Right lobe of liver (tissue), 6 donors: ENCODE measurements around the gene CCDC172. TPM values are rescaled to one million over a fixed set of nuclear protein-coding genes. Genes with fewer than 3 reads are reported as not detected.

Experiments
- ATAC-seq, 4 donors: fragments of 200-7000 bp; cut with Tn5 transposase; one replicate each; pipeline ENCODE4 v1.9.1; 2020; ENCODE audit warnings: mild to moderate bottlenecking in 4 of 4, moderate library complexity in 4 of 4
- DNase-seq, 3 donors: peaks; one replicate each; pipeline ENCODE4 v3.0.0-alpha.2; 2020
- H3K27ac ChIP-seq, 3 donors: fragments of 200-600 bp; one replicate each; pipeline ENCODE4 v1.8.0; 2022
- H3K27me3 ChIP-seq, 2 donors: fragments of 200-600 bp; one replicate each; pipeline ENCODE4 v1.8.0; 2022
- H3K36me3 ChIP-seq, 4 donors: fragments of 200-600 bp; sonication (generic) in 1 of 4; one replicate each; pipeline versions ENCODE4 v1.5.1 to v1.8.0; 2017 to 2022; ENCODE audit warnings: control low read depth in 1 of 4
- H3K4me1 ChIP-seq, 4 donors: fragments of 200-600 bp; sonication (generic) in 1 of 4; one replicate each; pipeline versions ENCODE4 v1.5.1 to v1.8.0; 2017 to 2022; ENCODE audit warnings: control low read depth in 1 of 4
- H3K4me3 ChIP-seq, 3 donors: fragments of 200-600 bp; one replicate each; pipeline ENCODE4 v1.8.0; 2022
- H3K9me3 ChIP-seq, 4 donors: fragments of 200-600 bp; sonication (generic) in 1 of 4; one replicate each; pipeline versions ENCODE4 v1.5.1 to v1.8.0; 2017 to 2022; ENCODE audit warnings: control low read depth in 1 of 4
- POLR2A ChIP-seq: fragments of 450-650 bp; IDR thresholded peaks from one replicate; pipeline ENCODE4 v1.6.1; 2017; ENCODE audit warnings: antibody characterized with exemption, mild to moderate bottlenecking
- WGBS: methylation state at CpG from one replicate; pipeline ENCODE4 v1.1.6; 2018; ENCODE audit warnings: low coverage, low lambda C conversion rate; ENCODE audit not compliant: insufficient coverage; ENCODE audit errors: missing lambda C conversion rate; 5-methylcytosine and 5-hydroxymethylcytosine counted together
- intact Hi-C, 2 donors: fragments of 100-400 bp; cut with DNase I; formaldehyde crosslinking; loops; one replicate each; pipeline versions ENCODE4 v1.11.2 to v1.14.1; 2022
- long read RNA-seq: library from polyadenylated mRNA; unstranded; transcript quantifications from one replicate; pipeline ENCODE4 v2.0.0, GENCODE V29; 2019
- total RNA-seq, 6 experiments: library from RNA; depleted of rRNA in 2 of 6; stranded (reverse); fragments of >200 nt in 2 of 6; fragmentation: NEBNext Ultra II Directional in 3 of 6; extraction: Animal tissue kit (Norgen Biotek cat#: 25700) in 3 of 6; gene quantifications; one replicate each; pipeline versions ENCODE4 v1.1.0 to v1.2.4, GENCODE V29; 2016 to 2023
- TF ChIP-seq, protein P1 (sequence below), 4 donors: fragments of 200-600 bp in 3 of 4; fragments of 450-650 bp in 1 of 4; IDR thresholded peaks; one replicate each; pipeline versions ENCODE4 v1.5.1 to v1.8.0; 2016 to 2022; ENCODE audit warnings: antibody characterized with exemption in 4 of 4, mild to moderate bottlenecking in 2 of 4
- donor health status: DM: no; HTN: yes; CAD: no.
- donor health status: DM: no; HTN: no; CAD: no.
- donor health status: DM: no; HTN: no; CAD: no.
- donor health status: DM: no; HTN: yes; CAD: no.
- donor health status: DM: no; HTN: yes; CAD: no.

The CCDC172 gene, protein sequence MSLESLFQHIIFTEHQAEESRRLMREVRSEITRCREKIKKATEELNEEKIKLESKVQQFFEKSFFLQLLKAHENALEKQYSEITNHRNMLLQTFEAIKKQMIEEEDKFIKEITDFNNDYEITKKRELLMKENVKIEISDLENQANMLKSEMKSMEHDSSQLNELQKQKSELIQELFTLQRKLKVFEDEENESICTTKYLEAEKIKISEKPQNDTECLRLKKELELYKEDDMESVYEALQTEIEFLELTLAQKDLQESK
- not detected for total RNA-seq
- long read RNA-seq: 0 reads

DNA sequence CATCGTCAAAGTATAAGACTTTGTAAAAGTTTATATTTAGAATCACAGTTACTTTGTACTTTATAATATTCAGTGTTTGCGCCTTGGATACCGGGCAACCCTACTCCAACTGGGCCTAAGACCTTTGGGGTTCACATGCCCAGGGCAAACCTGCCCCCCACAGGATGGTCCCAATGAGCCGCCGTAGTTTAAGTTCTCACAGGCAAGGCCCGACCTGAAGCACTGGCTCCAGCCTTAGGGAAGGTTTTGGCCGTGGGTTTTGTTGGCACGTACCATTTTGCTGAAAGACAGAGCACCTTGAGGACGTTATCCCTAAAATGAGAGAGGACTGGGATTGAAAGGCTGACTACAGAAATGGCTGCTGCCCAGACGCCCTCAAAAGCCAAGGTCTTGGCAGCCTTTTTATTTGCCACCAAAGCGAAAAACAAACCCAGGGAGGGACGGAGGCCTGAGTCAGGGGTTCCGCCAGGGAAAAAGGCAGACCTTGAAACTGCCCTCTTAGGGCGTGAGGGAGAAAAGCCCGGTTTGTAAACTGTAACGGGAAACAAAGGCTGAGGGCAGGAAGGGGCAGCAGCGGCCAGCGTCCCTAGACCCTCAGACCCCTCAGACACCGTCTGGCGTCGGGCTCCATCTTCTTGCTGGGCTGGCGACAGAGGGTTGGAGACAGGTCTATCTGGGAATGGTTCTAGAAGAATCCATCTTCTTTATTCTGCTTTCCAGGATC lies at the start of gene CCDC172:
TSS of gene CCDC172 (plus strand) at position 222 of the 724 bp plus-strand sequence. CDS start 564 bp downstream, outside the sequence.
- Histone ChIP-seq H3K27me3 (peaks cover 0 to 4% of the 10 kb centered on the region in 2 donors), H3K27ac (no peak within 1 kb of the TSS), H3K36me3 (no peaks in the 10 kb centered on the region), H3K4me3 (no peak within 1 kb of the TSS), H3K9me3 (no peaks in the 10 kb centered on the region), H3K4me1 (no peaks in the 10 kb centered on the region)
- 42% methylated on average over 14 of the region's 22 CpGs for WGBS
- TF ChIP-seq, protein P1, sequence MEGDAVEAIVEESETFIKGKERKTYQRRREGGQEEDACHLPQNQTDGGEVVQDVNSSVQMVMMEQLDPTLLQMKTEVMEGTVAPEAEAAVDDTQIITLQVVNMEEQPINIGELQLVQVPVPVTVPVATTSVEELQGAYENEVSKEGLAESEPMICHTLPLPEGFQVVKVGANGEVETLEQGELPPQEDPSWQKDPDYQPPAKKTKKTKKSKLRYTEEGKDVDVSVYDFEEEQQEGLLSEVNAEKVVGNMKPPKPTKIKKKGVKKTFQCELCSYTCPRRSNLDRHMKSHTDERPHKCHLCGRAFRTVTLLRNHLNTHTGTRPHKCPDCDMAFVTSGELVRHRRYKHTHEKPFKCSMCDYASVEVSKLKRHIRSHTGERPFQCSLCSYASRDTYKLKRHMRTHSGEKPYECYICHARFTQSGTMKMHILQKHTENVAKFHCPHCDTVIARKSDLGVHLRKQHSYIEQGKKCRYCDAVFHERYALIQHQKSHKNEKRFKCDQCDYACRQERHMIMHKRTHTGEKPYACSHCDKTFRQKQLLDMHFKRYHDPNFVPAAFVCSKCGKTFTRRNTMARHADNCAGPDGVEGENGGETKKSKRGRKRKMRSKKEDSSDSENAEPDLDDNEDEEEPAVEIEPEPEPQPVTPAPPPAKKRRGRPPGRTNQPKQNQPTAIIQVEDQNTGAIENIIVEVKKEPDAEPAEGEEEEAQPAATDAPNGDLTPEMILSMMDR (IDR thresholded peaks at IDR 0.05): no peak
- TF ChIP-seq POLR2A: no peak
- intact Hi-C loops: no loop called here
- ATAC-seq (no peak), DNase-seq (no peak)

DNA sequence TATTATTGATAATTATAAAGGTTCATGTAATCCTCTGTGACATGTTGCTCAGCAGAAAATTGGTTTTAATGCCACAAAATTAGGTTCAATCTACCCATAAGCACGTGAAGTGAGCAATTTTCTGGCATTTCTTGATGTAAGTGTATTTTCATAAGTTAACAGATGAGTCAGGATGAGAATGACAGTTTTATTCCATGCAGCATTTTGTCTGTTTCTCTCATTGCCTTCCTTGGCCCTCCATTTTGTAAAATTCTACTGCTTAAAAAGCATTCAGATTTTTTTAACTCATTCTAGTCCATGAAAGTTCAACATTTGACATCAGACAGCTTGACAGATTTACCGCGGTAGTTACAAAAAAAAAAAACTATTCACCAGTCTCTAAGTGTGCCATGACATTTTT lies 47.3 kb upstream of the CCDC172 start:
- Histone ChIP-seq H3K4me1 (peaks cover 0 to 6% (median 0%) of the 10 kb centered on the region in 4 donors), H3K27ac (no peak overlapping the region), H3K36me3 (no peaks in the 10 kb centered on the region), H3K9me3 (no peaks in the 10 kb centered on the region), H3K4me3 (no peak overlapping the region), H3K27me3 (no peaks in the 10 kb centered on the region)
- TF ChIP-seq, protein P1 (IDR thresholded peaks at IDR 0.05): no peak
- no peak for ATAC-seq
- intact Hi-C loops: no loop called here
- no peak for DNase-seq
- 87% methylated on average over 3 of the region's 3 CpGs for WGBS

DNA sequence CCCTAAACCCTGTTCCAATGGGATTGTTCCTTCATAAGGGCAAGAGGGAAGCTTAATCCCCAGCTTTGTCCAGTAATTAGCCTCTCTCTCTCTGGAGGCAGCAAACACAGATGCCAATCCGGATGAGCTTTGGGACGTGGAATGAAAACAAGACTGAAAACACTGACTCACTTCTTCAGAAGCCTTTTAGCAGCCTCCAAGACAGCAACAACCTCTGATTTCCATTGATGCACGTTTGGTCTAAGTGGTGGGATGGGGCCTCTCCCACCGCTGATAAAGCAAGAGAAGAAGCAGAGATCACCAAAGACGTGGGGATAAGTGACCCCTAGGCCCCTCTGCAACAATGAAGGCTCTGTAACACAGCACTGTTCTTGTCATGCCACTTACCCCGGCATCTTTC lies 45.4 kb upstream of the CCDC172 start:
- no peak for DNase-seq
- TF ChIP-seq, protein P1 (IDR thresholded peaks at IDR 0.05): no peak
- TF ChIP-seq POLR2A: no peak
- 74% methylated on average over 6 of the region's 6 CpGs for WGBS

DNA sequence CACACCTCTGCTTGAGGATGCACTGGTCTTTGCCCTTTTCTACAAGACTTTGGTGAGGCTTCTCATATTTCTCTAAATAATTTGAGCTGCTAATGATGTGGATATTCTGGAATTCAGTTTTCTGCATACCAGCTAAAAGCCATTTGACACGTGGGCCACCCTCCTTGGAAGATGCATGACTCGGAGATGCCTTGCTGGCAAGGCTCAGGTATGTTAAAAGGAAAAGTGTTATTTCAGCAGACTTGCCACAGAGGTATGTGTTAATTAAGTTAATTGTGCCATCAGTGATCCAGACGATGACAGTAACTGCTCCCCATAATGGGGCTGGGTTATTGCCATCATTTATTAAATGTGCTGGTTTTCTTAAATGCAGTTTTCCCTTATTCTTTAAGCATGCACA lies 42.5 kb upstream of the CCDC172 start:
- no peak for TF ChIP-seq POLR2A
- TF ChIP-seq, protein P1 (IDR thresholded peaks at IDR 0.05): no peak
- Histone ChIP-seq H3K4me3 (no peak overlapping the region), H3K36me3 (no peaks in the 10 kb centered on the region), H3K4me1 (no peaks in the 10 kb centered on the region), H3K9me3 (no peaks in the 10 kb centered on the region), H3K27me3 (no peaks in the 10 kb centered on the region), H3K27ac (no peak overlapping the region)
- DNase-seq (no peak), ATAC-seq (no peak)
- WGBS: 64% methylated on average over 2 of the region's 3 CpGs
- intact Hi-C loops: no loop called here

More for the DNA sequence above, 45.4 kb upstream of the CCDC172 start:
- Histone ChIP-seq H3K4me1 (peaks cover 0 to 6% (median 0%) of the 10 kb centered on the region in 4 donors), H3K27me3 (no peaks in the 10 kb centered on the region), H3K9me3 (no peaks in the 10 kb centered on the region), H3K36me3 (no peaks in the 10 kb centered on the region), H3K27ac (no peak overlapping the region), H3K4me3 (no peak overlapping the region)
- intact Hi-C loops: no loop called here
- ATAC-seq: no peak
